ENCODE results near the gene DIS3L. TPM values are rescaled to one million over a fixed set of nuclear protein-coding genes. Genes with fewer than 3 reads are reported as not detected.

The DIS3L gene
- total and polyA plus RNA-seq, 2 of the 13 experiments (the other 11 are each of a cell fraction or from before 2014, with no cell fraction given), result 21.0 to 50.5 TPM

GRCh38 chr15:66293419-66294156 is at the start of gene DIS3L (continued):
- no peak for TF ChIP-seq GMEB1 (CRISPR knock-in tag; IDR thresholded peaks at IDR 0.05; ENCODE audit: borderline replicate concordance)
- no peak for TF ChIP-seq NFYC (CRISPR knock-in tag; IDR thresholded peaks at IDR 0.05)
- no peak for TF ChIP-seq SIX4 (CRISPR knock-in tag; IDR thresholded peaks at IDR 0.05)
- TF ChIP-seq SOX13 (IDR thresholded peaks at IDR 0.05), result no peak
- TF ChIP-seq SOX13 (CRISPR knock-in tag; conservative IDR thresholded peaks at IDR 0.05 in 1 of 2, IDR thresholded peaks at IDR 0.05 in 1 of 2), result no peak
- TF ChIP-seq, protein P1, sequence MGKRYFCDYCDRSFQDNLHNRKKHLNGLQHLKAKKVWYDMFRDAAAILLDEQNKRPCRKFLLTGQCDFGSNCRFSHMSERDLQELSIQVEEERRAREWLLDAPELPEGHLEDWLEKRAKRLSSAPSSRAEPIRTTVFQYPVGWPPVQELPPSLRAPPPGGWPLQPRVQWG (CRISPR knock-in tag; IDR thresholded peaks at IDR 0.05; ENCODE audit: borderline replicate concordance, low read depth), result no peak
- peak; percentile 53; the same call in 1 of the 2 replicates for TF ChIP-seq ZFYVE20 (CRISPR knock-in tag; IDR thresholded peaks at IDR 0.05; ENCODE audit: borderline replicate concordance, low read depth)
- TF ChIP-seq ZNF782 (CRISPR knock-in tag; IDR thresholded peaks at IDR 0.05; ENCODE audit: borderline replicate concordance), result no peak
- TF ChIP-seq, protein P2, sequence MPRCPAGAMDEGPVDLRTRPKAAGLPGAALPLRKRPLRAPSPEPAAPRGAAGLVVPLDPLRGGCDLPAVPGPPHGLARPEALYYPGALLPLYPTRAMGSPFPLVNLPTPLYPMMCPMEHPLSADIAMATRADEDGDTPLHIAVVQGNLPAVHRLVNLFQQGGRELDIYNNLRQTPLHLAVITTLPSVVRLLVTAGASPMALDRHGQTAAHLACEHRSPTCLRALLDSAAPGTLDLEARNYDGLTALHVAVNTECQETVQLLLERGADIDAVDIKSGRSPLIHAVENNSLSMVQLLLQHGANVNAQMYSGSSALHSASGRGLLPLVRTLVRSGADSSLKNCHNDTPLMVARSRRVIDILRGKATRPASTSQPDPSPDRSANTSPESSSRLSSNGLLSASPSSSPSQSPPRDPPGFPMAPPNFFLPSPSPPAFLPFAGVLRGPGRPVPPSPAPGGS (CRISPR knock-in tag; IDR thresholded peaks at IDR 0.05), result peak; percentile 54; the same call in 1 of the 2 replicates
- no peak for TF ChIP-seq ZNF484 (CRISPR knock-in tag; IDR thresholded peaks at IDR 0.05; ENCODE audit: borderline replicate concordance, low read depth)
- TF ChIP-seq ISL2 (CRISPR knock-in tag; IDR thresholded peaks at IDR 0.05), result no peak
- TF ChIP-seq CREB1 (IDR thresholded peaks at IDR 0.05), result no peak
- no peak for TF ChIP-seq CREB1 (CRISPR knock-in tag; IDR thresholded peaks at IDR 0.05)
- TF ChIP-seq, protein P3, sequence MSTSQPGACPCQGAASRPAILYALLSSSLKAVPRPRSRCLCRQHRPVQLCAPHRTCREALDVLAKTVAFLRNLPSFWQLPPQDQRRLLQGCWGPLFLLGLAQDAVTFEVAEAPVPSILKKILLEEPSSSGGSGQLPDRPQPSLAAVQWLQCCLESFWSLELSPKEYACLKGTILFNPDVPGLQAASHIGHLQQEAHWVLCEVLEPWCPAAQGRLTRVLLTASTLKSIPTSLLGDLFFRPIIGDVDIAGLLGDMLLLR (CRISPR knock-in tag; IDR thresholded peaks at IDR 0.05), result peak; percentile 22; the same call in 1 of the 2 replicates
- TF ChIP-seq ATF7 (IDR thresholded peaks at IDR 0.05), result no peak
- TF ChIP-seq ATF7 (CRISPR knock-in tag; IDR thresholded peaks at IDR 0.05), result no peak
- no peak for TF ChIP-seq NFRKB (IDR thresholded peaks at IDR 0.05)
- no peak for TF ChIP-seq XRCC5 (optimal IDR thresholded peaks at IDR 0.05; ENCODE audit: low read length)
- TF ChIP-seq RFXANK (CRISPR knock-in tag; IDR thresholded peaks at IDR 0.05), result no peak
- no peak for TF ChIP-seq ZNF33B (CRISPR knock-in tag; IDR thresholded peaks at IDR 0.05)
- no peak for TF ChIP-seq NCOA2 (CRISPR knock-in tag; IDR thresholded peaks at IDR 0.05)
- no peak; the same call in 1 of the 2 replicates for TF ChIP-seq ZFP90 (CRISPR knock-in tag; IDR thresholded peaks at IDR 0.05; ENCODE audit: borderline replicate concordance)
- TF ChIP-seq U2AF2 (IDR thresholded peaks at IDR 0.05; ENCODE audit: low read depth, low read length), result no peak
- TF ChIP-seq ZNF510 (CRISPR knock-in tag; IDR thresholded peaks at IDR 0.05; ENCODE audit: low read depth), result no peak
- no peak for TF ChIP-seq ZNF7 (CRISPR knock-in tag; IDR thresholded peaks at IDR 0.05)
- TF ChIP-seq SP140L (CRISPR knock-in tag; IDR thresholded peaks at IDR 0.05; ENCODE audit: borderline replicate concordance), result no peak

All from HepG2 (cell line).